Activated CD8-positive, alpha-beta T cell treated with anti-CD3 and anti-CD28 coated beads, Interleukin-2, amount 10 ng/mL, durations not matched to agents 7 days and 5 days (primary cell): ENCODE results near the gene TTC23. TPM values are rescaled to one million over a fixed set of nuclear protein-coding genes. Genes with fewer than 3 reads are reported as not detected.

Experiments used
- ATAC-seq: fragments of 150-1000 bp; cut with Tn5 transposase; one replicate; pipeline ENCODE4 v1.10.0; 2021; ENCODE audit warnings: moderate library complexity
- CTCF ChIA-PET: fragments of 350-600 bp; sonication (Branson Sonifier 250); formaldehyde crosslinking; loops from one replicate; lab custom pipeline; 2021; ENCODE audit warnings: antibody characterized with exemption; lab: Charles Lee
- POLR2A ChIA-PET: fragments of 350-600 bp; sonication (Branson Sonifier 250); formaldehyde crosslinking; loops from one replicate; lab custom pipeline; 2021; ENCODE audit warnings: antibody characterized with exemption; lab: Charles Lee
- DNase-seq: peaks from one replicate; pipeline ENCODE4 v3.0.0-alpha.2; 2020
- H3K27ac Mint-ChIP-seq: one replicate; pipeline ENCODE4 v1.8.0; 2021; ENCODE audit warnings: mild to moderate bottlenecking, mixed read lengths
- H3K27me3 Mint-ChIP-seq: one replicate; pipeline ENCODE4 v1.8.0; 2021; ENCODE audit warnings: low read depth, mixed read lengths
- H3K36me3 Mint-ChIP-seq: one replicate; pipeline ENCODE4 v1.8.0; 2021; ENCODE audit warnings: low read depth, mixed read lengths
- H3K4me1 Mint-ChIP-seq: one replicate; pipeline ENCODE4 v1.8.0; 2021; ENCODE audit warnings: low read depth, mixed read lengths
- H3K4me3 Mint-ChIP-seq: one replicate; pipeline ENCODE4 v1.8.0; 2021; ENCODE audit warnings: mild to moderate bottlenecking, mixed read lengths
- H3K9me3 Mint-ChIP-seq: one replicate; pipeline ENCODE4 v1.8.0; 2022; ENCODE audit warnings: mixed read lengths; ENCODE audit not compliant: insufficient read depth
- total RNA-seq, 2 experiments: library from RNA; stranded (reverse); gene quantifications; one replicate each; pipeline ENCODE4 v1.2.3, GENCODE V29; 2021

The TTC23 gene
- total RNA-seq, 2 experiments from 2014 or later = 0.65 to 0.82 TPM

DNA sequence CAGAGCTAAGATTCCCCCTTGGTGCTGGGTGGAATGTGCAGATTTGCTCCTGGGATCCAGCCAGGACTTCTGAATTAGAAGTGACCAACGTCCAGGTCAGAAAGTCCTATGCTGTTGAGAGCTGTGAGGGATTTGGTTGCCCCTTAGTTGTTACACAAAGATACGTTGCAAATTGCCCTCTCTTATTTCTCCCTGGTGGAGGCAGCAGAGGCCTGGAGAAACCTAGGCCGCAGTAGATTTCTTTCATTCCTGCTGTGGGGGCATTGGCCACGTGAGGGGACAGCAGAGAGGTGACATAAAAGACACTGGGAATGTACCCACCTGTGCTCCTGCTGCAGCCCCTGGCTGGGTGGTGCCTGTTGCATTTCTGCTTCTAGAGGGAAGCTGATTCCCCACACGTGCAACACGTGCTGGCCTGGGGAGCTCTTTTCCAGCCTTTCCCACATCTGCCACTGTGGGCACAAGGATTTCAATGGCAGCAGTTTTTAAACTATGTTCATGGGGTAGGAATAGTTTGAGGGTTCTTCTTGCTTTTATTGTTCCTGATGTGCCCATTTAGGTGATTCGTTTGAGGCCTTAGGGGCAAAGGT, 78.8 kb downstream of the TTC23 start:
- H3K9me3 Mint-ChIP-seq = no peaks in the 10 kb centered on the region
- POLR2A ChIA-PET = no interaction called here
- H3K27ac Mint-ChIP-seq = no peak overlapping the region

DNA sequence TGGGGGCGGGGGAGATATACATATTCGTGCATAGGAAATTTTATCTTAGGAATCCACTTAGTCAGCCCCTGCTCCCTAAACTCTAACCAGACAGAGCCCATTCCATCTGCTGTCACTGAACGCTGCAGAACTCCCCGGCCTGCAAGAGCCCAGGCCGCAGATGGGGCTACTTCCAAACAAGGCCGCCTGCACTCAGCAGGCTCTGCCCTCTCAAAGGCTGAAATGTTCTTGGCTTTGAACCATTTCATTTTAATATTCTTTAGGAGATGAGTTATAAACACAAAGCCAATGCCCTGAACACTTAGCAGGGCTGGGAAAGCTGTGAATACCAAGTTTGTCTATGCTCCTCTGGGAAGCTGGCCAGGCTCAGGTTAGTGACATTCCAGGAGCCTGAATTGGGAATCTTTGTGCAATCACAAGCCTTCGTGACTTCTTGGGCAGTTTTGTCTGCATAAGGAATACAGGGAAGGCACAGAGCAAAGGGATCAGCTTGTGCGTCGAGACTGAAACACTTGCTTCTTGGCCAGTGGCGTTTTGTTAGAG, 79.5 kb downstream of the TTC23 start:
- Mint-ChIP-seq H3K27ac (no peak overlapping the region), H3K4me3 (no peak overlapping the region), H3K27me3 (no peaks in the 10 kb centered on the region), H3K9me3 (no peaks in the 10 kb centered on the region), H3K4me1 (no peaks in the 10 kb centered on the region), H3K36me3 (no peaks in the 10 kb centered on the region)
- CTCF ChIA-PET = no interaction called here
- no peak for DNase-seq
- POLR2A ChIA-PET = no interaction called here
- ATAC-seq = no peak

More for the DNA sequence above, 78.8 kb downstream of the TTC23 start:
- Mint-ChIP-seq H3K4me1 (no peaks in the 10 kb centered on the region), H3K27me3 (no peaks in the 10 kb centered on the region), H3K36me3 (no peaks in the 10 kb centered on the region), H3K4me3 (no peak overlapping the region)
- ATAC-seq (no peak), DNase-seq (no peak)
- CTCF ChIA-PET = no interaction called here

DNA sequence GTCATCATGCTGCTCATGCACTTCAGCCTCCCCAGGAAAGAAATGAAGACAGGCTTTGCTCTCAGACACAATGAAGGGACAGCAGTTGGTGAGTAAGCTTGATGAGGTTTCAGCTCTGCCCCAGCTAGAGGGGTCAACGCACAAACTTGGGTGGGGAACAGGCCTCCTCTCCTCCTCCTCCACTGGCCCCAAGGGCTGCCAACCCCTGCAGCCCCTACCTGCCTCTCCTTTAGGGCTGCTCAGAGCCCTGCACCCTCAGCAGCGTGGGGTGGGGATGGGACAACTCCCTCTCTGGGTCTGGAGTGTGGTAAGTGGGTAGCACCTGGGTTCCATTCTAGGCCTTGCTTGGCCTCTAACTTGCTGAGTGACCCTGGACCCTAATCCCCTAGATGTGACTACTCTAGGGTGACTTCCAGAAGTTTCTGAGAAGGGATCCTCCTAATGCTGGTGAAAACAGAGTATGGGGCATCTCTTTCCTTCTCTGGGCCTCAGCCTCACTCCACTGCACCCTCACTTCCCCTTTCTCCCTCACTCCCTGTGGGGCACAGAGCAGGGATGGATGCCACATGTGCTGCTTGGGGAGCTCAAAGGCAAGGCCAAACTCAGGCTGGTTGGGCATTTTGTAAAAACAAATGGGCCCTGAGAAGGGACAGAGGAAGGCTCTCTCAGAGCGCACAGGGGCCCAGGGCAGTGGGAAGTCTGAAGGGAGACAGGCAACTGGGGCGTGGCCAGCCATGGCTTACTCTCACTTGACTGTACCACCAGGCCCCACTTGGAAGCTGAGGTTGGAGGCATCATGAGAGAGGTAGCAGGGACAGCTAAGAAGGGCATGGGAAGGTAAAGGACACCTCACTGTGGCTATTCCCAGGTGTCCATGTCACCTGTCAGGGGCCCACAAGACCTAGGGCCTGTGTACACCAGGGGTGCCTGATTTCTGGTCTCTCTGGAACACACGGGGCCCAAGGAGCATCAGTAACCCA, 80.5 kb downstream of the TTC23 start:
- CTCF ChIA-PET = no interaction called here
- POLR2A ChIA-PET = no interaction called here

DNA sequence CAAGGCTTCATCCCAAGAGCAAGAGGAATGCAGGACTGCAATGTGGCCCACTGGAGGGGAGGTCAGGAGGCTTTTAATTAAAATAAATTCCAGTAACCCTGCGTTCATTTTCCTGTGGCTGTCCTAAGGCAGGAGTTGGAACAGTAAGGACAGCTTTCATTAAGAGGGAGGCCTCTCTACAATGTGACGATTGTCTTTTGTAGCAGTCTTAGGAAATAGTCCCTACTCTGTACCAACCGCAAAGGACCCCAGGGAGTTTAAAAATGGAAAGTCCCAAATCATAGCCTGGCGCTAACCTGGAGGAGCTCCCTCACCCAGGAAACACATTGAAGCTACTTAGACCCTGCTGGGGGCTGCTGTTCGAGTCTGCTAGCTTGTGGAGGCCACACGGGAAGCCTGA, 81.7 kb downstream of the TTC23 start:
- ChIA-PET POLR2A (no interaction called here), CTCF (no interaction called here)
- no peaks in the 10 kb centered on the region for H3K4me1 Mint-ChIP-seq
- ATAC-seq (no peak), DNase-seq (no peak)
- H3K9me3 Mint-ChIP-seq = no peaks in the 10 kb centered on the region
- H3K4me3 Mint-ChIP-seq = no peak overlapping the region
- H3K36me3 Mint-ChIP-seq = no peaks in the 10 kb centered on the region
- no peaks in the 10 kb centered on the region for H3K27me3 Mint-ChIP-seq
- H3K27ac Mint-ChIP-seq = no peak overlapping the region

More for the DNA sequence above, 80.5 kb downstream of the TTC23 start:
- H3K27ac Mint-ChIP-seq = no peak overlapping the region
- H3K4me3 Mint-ChIP-seq = no peak overlapping the region
- H3K4me1 Mint-ChIP-seq = no peaks in the 10 kb centered on the region
- no peaks in the 10 kb centered on the region for H3K9me3 Mint-ChIP-seq
- no peaks in the 10 kb centered on the region for H3K36me3 Mint-ChIP-seq
- ATAC-seq (no peak), DNase-seq (no peak)
- no peaks in the 10 kb centered on the region for H3K27me3 Mint-ChIP-seq

DNA sequence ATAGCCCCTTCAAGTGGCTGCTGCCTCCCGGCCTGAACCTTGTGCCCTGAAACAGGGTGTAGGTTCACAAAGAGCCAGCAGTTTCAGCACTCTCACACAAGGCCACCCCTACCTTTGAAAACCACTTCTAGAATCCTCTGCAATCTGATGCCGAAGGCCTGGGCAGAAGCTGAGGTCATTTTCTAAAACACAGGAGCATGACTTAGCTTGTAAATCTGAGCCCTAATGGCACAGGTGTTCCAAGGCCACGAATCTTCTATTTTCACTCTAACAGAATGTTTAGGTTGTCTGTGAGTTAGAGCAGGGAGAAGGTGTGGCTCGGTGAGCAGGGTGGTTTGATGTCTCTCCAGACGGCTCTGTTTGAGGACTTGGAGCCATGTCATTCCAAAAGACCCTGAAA, 82.2 kb downstream of the TTC23 start:
- Mint-ChIP-seq H3K36me3 (no peaks in the 10 kb centered on the region), H3K27me3 (no peaks in the 10 kb centered on the region), H3K4me1 (no peaks in the 10 kb centered on the region), H3K4me3 (no peak overlapping the region), H3K27ac (no peak overlapping the region), H3K9me3 (no peaks in the 10 kb centered on the region)
- DNase-seq (no peak), ATAC-seq (no peak)
- ChIA-PET CTCF (no interaction called here), POLR2A (no interaction called here)

DNA sequence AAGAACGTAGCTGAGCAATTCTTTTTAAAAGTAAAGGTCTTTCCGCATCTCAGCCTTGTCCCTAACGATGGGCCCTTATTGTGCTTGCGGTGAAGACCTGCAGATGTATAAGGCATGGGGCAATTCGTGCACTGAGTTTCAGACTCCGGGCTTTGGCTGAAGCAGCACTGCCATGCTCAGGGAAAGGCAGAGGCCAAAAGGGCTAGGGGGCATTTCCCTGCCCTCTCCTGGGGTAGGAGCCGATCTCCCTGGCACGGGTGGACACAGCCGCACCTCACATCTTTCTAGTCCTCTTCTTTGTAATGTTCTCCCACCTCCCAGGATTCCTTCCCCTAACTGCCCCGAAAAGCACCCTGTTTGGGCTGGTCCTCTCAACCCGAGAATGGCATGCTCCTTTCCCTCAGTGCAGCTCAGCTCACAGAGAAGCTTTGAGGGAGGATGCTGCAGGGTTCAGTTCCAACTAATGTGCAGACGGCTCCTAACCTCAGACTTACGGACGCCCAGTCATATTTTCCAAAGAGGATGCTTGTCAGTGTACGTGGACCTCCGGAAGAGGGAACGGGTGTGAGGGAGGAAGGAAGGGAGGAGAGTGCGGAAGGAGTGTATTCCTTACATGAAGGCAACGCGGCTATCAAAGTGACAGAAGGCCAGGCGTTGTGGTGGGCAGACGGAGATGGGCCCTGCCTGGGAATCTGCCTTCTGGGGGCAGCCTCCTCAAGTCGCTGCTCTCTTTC, 83.3 kb downstream of the TTC23 start:
- Mint-ChIP-seq H3K4me1 (no peaks in the 10 kb centered on the region), H3K27ac (no peak overlapping the region), H3K36me3 (no peaks in the 10 kb centered on the region), H3K27me3 (no peaks in the 10 kb centered on the region), H3K9me3 (no peaks in the 10 kb centered on the region), H3K4me3 (no peak overlapping the region)
- CTCF ChIA-PET = no interaction called here
- POLR2A ChIA-PET = no interaction called here
- no peak for ATAC-seq
- no peak for DNase-seq

DNA sequence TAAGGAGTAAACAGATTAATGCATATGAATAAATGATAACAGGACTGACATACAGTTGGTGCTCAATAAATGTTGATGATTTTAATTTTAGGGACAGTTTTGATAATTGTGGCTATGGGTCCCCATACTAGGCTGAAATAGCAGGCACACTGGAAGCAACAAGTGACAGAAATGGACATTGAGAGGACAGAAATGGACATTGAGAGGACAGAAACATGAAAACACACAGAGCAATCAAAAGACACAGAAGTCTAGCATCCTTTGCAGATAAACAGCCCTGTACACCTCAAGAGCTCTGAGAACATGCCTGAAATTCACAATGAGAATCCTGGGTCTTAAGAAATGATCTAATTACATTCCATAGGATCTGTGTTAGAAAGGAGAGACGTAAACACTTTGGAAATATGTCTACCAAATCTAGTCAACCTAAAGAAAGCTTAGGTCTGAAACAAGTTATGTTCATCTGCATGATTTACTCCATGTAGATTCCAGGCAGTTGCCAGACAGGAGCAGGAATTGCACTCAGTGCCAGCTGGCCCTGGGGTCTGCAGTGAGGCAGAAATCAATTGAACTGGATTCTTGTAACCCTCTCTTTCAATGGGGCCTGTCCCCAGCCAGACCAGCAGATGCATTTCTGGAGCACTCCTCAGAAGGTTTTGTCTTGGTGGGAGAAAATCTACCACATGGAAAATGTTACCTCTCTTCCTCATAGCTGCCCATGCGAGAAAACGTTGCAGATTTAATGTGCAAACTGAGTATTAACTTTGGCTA, 84.2 kb downstream of the TTC23 start:
- CTCF ChIA-PET = no interaction called here
- no peak overlapping the region for H3K27ac Mint-ChIP-seq
- POLR2A ChIA-PET = no interaction called here
- H3K4me3 Mint-ChIP-seq = no peak overlapping the region
- no peaks in the 10 kb centered on the region for H3K36me3 Mint-ChIP-seq
- no peaks in the 10 kb centered on the region for H3K9me3 Mint-ChIP-seq
- no peaks in the 10 kb centered on the region for H3K4me1 Mint-ChIP-seq
- ATAC-seq (no peak), DNase-seq (no peak)
- no peaks in the 10 kb centered on the region for H3K27me3 Mint-ChIP-seq

DNA sequence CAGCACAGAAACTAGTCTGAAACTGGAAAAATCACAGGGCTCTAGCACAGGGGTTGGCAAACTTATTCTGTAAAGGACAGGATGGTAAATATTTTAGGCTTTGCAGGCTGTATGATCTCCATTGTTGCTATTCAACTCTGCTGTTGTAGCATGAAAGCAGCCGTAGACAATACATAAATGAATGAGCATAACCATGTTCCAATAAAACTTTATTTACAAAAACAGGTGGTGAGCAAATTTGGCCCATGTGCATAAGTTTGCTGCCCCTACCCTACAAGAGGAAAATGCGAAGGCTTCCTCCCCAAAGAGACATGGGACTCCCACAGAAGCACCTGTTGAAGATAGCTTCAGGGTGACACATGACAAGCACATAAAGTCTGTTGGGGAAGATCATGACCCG, 85.3 kb downstream of the TTC23 start:
- Mint-ChIP-seq H3K36me3 (no peaks in the 10 kb centered on the region), H3K27ac (no peak overlapping the region), H3K9me3 (no peaks in the 10 kb centered on the region), H3K4me3 (no peak overlapping the region), H3K27me3 (no peaks in the 10 kb centered on the region), H3K4me1 (no peaks in the 10 kb centered on the region)
- no peak for ATAC-seq
- POLR2A ChIA-PET = no interaction called here
- CTCF ChIA-PET = interaction anchor here (0.7 kb wide), 1 partner anchor 64 kb away, joined by 3 read pairs; no protein-coding TSS in a partner anchor
- DNase-seq = no peak

DNA sequence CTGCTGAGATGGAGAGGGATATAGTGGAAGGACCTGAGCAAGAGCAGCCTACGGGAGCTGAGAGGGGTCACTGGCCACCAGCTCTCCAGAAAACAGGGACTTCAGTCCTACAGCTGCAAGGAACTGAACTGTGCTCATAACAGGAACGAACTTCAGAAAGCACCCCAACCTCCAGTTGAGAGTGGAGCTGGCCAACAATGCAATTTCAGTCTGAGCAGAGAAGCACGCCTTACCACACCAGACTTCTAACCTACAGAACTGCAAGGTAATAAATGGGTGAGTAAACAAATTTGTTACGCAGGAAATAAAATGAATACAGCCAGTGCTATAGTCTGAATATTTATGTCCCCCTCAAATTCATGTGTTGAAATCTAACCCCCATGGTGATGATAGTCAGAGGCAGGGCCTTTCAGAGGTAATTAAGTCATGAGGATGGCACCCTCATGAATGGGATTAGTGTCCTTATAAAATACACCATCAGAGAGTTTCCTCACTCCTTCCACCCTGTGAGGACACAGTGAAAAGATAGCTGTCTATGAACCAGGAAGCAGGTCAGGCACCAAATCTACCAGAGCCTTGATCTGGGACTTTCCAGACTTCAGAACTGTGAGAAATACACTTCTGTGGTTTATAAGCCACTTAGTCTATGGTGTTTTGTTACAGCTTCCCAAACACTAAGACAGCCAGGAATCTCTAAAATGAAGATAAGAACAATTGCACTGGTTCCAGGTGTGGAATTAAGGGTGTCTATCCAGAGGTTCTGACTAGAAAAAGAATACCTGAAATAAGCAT, 85.9 kb downstream of the TTC23 start:
- Mint-ChIP-seq H3K27ac (no peak overlapping the region), H3K9me3 (no peaks in the 10 kb centered on the region), H3K4me3 (no peak overlapping the region), H3K27me3 (no peaks in the 10 kb centered on the region), H3K36me3 (no peaks in the 10 kb centered on the region), H3K4me1 (no peaks in the 10 kb centered on the region)
- no peak for ATAC-seq
- DNase-seq = no peak
- ChIA-PET POLR2A (no interaction called here), CTCF (no interaction called here)

DNA sequence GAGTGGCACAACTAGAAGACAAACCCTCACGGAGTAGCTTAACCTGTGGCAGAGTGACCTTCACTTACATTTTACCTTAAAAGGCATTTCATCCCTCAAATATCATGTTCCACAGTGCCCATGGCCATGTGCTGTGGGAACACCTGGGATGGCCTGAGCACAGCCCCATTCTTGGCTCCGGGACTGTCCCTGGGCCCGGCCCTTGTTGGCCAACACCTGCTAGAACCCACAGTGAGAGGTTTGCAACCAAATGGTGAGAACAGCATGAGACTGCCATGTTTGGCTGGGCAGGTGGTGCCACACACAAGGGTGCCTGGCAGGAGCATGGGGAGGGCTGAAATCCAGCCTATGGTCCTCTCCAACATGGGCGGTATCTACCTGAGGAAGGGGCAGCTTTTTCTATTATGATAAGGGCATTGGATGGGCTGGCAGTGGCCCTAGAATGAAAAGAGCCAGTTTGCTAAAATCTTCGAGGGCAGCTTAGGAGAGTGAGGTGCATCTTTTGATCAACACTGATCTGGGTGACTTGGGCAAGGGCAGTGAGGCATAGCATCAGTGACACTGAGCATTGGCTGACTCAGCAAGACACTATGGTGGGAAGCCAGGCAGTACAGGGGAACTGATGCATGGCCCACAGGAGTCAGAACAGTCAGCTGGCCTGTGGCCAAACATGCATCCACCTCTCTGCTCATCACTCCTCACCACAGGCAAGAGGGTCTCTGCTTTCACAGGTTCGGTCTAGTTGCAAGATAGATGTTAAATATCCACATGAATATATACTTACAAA, 90.6 kb downstream of the TTC23 start:
- DNase-seq = no peak

More for the DNA sequence above, 90.6 kb downstream of the TTC23 start:
- Mint-ChIP-seq H3K9me3 (no peaks in the 10 kb centered on the region), H3K27me3 (no peaks in the 10 kb centered on the region), H3K27ac (no peak overlapping the region), H3K4me1 (peaks cover 8% of the 10 kb centered on the region), H3K4me3 (no peak overlapping the region), H3K36me3 (no peaks in the 10 kb centered on the region)
- CTCF ChIA-PET = no interaction called here
- POLR2A ChIA-PET = no interaction called here
- ATAC-seq = no peak
